Vagina (tissue), 2 donors: Measurements from ENCODE around the gene MAML2.

Source experiments
- POLR2A ChIP-seq, 2 donors: fragments of 450-650 bp; IDR thresholded peaks; one replicate each; pipeline ENCODE4 v1.6.1; 2017; ENCODE audit warnings: antibody characterized with exemption in 2 of 2, mild to moderate bottlenecking in 2 of 2, moderate library complexity in 2 of 2
- POLR2AphosphoS5 ChIP-seq, 2 donors: sonication (generic); formaldehyde crosslinking; IDR thresholded peaks; one replicate each; pipeline ENCODE4 v1.9.0; 2017; ENCODE audit warnings: antibody characterized with exemption in 2 of 2, mild to moderate bottlenecking in 2 of 2, low read depth in 1 of 2; ENCODE audit not compliant: insufficient read depth in 1 of 2
- TF ChIP-seq, protein P1 (sequence below), 3 experiments: fragments of 450-650 bp in 2 of 3; fragments of 200-600 bp in 1 of 3; sonication (generic) in 1 of 3; IDR thresholded peaks; one replicate each; pipeline ENCODE4 v1.5.1; 2017 to 2019; ENCODE audit warnings: antibody characterized with exemption in 3 of 3, mild to moderate bottlenecking in 2 of 3, moderate library complexity in 2 of 3

DNA sequence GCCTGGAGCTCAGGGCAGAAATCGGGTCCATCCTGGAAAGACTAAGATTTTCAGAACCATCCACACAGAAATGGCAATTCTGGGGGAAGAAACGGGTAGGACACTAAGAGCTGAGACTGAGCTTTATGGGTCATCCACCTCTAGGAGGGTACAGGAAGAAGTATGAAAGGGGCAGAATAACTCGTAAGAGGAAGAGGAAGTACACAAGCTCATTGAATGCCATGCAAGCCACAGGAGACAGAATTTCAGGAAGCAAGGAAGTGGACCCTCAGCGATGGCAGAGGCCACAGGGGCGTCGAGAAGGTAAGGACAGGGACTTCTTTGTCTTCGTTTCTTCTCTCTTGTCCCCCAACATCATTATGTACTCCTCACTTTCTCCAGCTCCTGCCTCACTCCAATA is 169.6 kb downstream of the MAML2 start:
- TF ChIP-seq POLR2AphosphoS5 (IDR thresholded peaks at IDR 0.05; ENCODE audit: insufficient read depth in 1 of 2, low read depth in 1 of 2) (no peak), POLR2A (IDR thresholded peaks at IDR 0.05) (no peak)
- TF ChIP-seq, protein P1, sequence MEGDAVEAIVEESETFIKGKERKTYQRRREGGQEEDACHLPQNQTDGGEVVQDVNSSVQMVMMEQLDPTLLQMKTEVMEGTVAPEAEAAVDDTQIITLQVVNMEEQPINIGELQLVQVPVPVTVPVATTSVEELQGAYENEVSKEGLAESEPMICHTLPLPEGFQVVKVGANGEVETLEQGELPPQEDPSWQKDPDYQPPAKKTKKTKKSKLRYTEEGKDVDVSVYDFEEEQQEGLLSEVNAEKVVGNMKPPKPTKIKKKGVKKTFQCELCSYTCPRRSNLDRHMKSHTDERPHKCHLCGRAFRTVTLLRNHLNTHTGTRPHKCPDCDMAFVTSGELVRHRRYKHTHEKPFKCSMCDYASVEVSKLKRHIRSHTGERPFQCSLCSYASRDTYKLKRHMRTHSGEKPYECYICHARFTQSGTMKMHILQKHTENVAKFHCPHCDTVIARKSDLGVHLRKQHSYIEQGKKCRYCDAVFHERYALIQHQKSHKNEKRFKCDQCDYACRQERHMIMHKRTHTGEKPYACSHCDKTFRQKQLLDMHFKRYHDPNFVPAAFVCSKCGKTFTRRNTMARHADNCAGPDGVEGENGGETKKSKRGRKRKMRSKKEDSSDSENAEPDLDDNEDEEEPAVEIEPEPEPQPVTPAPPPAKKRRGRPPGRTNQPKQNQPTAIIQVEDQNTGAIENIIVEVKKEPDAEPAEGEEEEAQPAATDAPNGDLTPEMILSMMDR (IDR thresholded peaks at IDR 0.05): no peak
